WTC11 (cell line): ENCODE measurements around the gene OBSCN.

ENCODE experiments used
- ELF4 ChIP-seq: sonication (generic); formaldehyde crosslinking; IDR thresholded peaks from 2 replicates; pipeline ENCODE4 v1.8.1; 2022; ENCODE audit warnings: low read depth, mild to moderate bottlenecking, moderate library complexity, missing genetic modification reagents
- FOXJ3 ChIP-seq: sonication (generic); formaldehyde crosslinking; IDR thresholded peaks from 2 replicates; pipeline ENCODE4 v1.9.0; 2021; ENCODE audit warnings: missing genetic modification reagents, mild to moderate bottlenecking, borderline replicate concordance
- HMGA2 ChIP-seq: fragments of 250-450 bp; sonication (Bioruptor Pico); IDR thresholded peaks from 2 replicates; pipeline ENCODE4 v1.4.0; 2021; ENCODE audit warnings: mild to moderate bottlenecking, moderate library complexity
- TF ChIP-seq, protein P1 (sequence below): sonication (generic); formaldehyde crosslinking; IDR thresholded peaks from 2 replicates; pipeline ENCODE4 v1.8.1; 2023; ENCODE audit warnings: mild to moderate bottlenecking, missing genetic modification reagents, moderate library complexity
- TF ChIP-seq, protein P2 (sequence below): fragments of 200-600 bp; IDR thresholded peaks from 2 replicates; pipeline ENCODE4 v1.8.0; 2022; ENCODE audit warnings: antibody characterized with exemption
- TF ChIP-seq, protein P3 (sequence below): sonication (generic); formaldehyde crosslinking; IDR thresholded peaks from 2 replicates; pipeline ENCODE4 v1.8.1; 2022; ENCODE audit warnings: mild to moderate bottlenecking, moderate library complexity, missing genetic modification reagents
- TF ChIP-seq, protein P4 (sequence below): fragments of 250-450 bp; sonication (Bioruptor Pico); IDR thresholded peaks from 2 replicates; pipeline ENCODE4 v1.9.0; 2021; ENCODE audit warnings: mild to moderate bottlenecking, borderline replicate concordance

DNA sequence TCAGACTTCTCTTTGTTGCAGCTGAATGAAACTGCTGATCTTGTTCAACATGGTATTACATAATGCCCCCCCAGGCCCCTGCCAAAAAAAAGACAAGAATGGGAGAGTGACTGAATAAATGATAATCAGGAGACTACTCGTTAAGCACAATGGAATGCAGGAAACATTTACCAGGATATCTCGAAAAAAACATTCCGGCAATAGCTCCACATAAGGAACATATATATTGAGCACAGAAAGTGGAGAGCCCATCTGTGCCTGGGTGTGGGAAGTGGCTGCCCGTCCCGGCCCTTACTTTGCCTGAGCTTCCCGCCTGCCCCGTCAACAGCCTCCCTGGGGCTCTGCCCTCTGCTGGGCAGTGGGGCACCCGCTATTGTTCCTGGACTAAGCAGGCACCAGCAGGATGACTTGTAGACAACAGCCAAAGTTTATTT lies 185.4 kb downstream of the OBSCN start:
- no peak for TF ChIP-seq HMGA2 (CRISPR knock-in tag)
- TF ChIP-seq ELF4, result no peak
- TF ChIP-seq, protein P1, sequence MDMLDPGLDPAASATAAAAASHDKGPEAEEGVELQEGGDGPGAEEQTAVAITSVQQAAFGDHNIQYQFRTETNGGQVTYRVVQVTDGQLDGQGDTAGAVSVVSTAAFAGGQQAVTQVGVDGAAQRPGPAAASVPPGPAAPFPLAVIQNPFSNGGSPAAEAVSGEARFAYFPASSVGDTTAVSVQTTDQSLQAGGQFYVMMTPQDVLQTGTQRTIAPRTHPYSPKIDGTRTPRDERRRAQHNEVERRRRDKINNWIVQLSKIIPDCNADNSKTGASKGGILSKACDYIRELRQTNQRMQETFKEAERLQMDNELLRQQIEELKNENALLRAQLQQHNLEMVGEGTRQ (CRISPR knock-in tag), result no peak
- TF ChIP-seq, protein P2, sequence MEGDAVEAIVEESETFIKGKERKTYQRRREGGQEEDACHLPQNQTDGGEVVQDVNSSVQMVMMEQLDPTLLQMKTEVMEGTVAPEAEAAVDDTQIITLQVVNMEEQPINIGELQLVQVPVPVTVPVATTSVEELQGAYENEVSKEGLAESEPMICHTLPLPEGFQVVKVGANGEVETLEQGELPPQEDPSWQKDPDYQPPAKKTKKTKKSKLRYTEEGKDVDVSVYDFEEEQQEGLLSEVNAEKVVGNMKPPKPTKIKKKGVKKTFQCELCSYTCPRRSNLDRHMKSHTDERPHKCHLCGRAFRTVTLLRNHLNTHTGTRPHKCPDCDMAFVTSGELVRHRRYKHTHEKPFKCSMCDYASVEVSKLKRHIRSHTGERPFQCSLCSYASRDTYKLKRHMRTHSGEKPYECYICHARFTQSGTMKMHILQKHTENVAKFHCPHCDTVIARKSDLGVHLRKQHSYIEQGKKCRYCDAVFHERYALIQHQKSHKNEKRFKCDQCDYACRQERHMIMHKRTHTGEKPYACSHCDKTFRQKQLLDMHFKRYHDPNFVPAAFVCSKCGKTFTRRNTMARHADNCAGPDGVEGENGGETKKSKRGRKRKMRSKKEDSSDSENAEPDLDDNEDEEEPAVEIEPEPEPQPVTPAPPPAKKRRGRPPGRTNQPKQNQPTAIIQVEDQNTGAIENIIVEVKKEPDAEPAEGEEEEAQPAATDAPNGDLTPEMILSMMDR, result no peak
- TF ChIP-seq, protein P3, sequence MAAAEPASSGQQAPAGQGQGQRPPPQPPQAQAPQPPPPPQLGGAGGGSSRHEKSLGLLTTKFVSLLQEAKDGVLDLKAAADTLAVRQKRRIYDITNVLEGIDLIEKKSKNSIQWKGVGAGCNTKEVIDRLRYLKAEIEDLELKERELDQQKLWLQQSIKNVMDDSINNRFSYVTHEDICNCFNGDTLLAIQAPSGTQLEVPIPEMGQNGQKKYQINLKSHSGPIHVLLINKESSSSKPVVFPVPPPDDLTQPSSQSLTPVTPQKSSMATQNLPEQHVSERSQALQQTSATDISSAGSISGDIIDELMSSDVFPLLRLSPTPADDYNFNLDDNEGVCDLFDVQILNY (CRISPR knock-in tag), result no peak
- TF ChIP-seq FOXJ3 (CRISPR knock-in tag), result no peak
- TF ChIP-seq, protein P4, sequence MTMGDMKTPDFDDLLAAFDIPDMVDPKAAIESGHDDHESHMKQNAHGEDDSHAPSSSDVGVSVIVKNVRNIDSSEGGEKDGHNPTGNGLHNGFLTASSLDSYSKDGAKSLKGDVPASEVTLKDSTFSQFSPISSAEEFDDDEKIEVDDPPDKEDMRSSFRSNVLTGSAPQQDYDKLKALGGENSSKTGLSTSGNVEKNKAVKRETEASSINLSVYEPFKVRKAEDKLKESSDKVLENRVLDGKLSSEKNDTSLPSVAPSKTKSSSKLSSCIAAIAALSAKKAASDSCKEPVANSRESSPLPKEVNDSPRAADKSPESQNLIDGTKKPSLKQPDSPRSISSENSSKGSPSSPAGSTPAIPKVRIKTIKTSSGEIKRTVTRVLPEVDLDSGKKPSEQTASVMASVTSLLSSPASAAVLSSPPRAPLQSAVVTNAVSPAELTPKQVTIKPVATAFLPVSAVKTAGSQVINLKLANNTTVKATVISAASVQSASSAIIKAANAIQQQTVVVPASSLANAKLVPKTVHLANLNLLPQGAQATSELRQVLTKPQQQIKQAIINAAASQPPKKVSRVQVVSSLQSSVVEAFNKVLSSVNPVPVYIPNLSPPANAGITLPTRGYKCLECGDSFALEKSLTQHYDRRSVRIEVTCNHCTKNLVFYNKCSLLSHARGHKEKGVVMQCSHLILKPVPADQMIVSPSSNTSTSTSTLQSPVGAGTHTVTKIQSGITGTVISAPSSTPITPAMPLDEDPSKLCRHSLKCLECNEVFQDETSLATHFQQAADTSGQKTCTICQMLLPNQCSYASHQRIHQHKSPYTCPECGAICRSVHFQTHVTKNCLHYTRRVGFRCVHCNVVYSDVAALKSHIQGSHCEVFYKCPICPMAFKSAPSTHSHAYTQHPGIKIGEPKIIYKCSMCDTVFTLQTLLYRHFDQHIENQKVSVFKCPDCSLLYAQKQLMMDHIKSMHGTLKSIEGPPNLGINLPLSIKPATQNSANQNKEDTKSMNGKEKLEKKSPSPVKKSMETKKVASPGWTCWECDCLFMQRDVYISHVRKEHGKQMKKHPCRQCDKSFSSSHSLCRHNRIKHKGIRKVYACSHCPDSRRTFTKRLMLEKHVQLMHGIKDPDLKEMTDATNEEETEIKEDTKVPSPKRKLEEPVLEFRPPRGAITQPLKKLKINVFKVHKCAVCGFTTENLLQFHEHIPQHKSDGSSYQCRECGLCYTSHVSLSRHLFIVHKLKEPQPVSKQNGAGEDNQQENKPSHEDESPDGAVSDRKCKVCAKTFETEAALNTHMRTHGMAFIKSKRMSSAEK (CRISPR knock-in tag), result no peak
